ENCODE data around the gene CES5A.
"Not testable (repeated sequence)": the region's sequence is repeated elsewhere in the genome, so short reads cannot be mapped to it uniquely, and the experiment has no call there.

The CES5A gene

DNA sequence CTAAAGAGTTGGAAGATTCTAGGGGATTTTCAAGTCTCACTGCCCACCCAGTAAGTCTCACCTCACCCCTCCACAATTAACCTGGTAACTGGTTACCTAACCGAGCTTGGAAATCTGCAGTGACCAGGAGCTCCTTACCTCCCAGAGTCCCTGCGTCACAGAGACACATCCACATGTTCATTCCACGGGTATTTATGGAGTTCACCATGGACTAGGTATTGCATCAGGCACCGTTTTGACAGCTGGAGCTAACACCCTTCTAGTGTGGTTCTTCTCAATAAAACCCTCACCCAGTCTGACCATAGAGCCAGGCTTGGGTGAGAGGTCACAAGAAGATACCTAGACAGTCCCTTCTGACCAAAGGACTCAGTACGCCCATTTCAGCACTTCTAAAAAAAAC is 2.1 kb downstream of the CES5A start:
- DNase-seq, result no peak

DNA sequence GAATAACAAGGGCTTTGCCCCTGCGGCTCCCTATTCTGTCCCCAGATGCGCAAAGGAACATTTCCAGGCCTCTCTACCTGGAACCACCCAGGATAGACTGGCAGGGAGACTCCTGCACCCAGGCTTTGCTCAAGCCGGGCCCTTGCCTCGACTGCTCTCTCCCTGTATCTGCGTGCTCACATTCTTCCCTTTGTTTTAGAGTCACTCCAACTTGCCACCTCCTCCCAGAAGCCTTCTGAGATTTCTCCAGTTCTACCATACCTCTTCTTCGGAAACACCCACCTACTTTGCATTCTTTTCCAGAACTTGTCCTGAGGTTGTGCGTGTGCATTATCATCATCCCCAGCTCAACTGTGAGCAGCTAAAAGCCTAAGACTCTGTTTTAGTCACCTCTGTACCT is 3.0 kb downstream of the CES5A start:
- DNase-seq, result no peak

DNA sequence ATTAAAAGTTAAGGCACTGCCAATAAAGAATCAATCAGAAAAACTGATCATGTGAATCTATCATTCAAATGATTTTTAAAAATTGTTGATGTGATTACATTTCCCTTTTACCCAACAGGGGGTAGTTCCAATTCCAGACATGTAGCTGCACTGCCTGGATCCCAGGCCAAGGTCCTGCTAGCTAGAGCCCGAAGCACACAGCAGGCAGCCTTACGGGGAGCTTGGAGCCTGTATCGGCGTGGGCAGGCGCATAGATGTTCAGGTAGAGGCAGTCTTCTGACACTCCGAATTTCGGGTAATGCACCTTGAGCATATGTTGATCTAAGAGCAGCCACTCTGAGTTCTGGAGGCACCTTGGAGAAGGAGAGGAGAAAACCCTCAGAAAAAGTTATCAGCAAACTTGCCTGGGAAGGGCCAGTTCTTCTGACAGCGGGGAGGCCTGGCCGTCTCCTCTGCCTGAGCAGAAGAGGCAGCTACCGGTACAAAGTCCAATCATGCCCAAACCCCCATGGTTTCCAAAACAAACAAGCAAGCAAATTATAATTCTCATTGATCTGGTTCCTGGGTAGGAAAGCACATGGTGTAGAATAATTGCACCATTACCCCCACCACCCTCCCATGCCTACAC is 3.6 kb downstream of the CES5A start:
- DNase-seq, result no peak

DNA sequence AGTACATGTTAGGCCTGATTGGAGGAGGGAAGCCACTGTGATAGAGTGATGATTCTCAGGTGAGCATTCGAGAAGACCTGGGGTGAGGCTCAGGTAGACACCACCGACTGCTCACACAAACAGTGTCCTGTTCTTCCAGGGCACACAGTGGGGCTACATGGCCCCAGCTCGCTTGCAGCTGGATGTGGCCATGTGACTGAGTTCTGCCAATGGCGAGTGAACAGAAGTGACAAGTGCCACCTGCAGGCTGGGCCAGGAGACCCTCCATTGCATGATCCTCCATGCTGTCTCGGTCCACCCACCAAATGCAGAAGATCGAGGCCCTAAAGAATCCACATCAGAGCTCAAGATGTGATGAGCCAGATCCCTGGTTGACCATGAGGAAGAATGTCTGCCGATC is 6.2 kb downstream of the CES5A start:
- DNase-seq, result no peak

DNA sequence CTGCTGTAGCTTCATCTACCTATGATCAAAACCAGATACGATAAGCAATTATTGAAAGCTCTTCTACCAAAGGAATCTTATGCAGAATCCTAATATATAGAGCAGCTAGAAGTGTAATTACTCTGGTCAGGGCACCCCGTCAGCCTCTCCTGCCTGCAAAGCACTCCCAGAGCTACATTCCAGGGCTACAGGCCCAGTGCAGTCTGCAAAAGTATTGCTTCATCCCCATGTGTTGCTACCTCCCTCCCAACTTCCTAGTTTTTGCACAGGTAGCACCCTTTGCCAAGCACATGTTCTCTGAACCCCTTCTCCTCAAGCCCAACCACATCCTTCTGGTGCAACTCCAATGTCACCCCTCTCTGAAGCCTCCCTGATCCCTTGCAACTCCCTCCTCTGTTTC is 7.0 kb downstream of the CES5A start:
- no peak for DNase-seq

DNA sequence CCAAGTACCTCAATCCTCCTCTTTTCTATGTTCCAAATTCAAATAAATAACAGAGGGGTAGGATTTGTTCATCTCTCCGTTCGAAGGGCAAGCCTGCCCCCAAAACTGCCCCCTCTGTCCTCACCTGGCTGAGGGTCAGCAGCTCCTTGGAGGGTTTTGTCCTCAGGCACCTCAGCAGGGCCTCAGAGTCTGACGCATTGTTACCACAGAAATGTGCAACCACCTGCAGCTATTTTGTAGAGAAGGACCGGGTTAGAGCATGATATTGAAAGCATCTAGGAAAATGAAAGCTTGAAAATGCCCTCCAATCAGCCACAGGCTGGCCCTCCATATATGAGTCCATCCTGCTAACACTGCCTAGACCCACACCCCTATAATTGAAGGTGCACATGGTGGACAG is 13.9 kb downstream of the CES5A start:
- DNase-seq, result no peak

DNA sequence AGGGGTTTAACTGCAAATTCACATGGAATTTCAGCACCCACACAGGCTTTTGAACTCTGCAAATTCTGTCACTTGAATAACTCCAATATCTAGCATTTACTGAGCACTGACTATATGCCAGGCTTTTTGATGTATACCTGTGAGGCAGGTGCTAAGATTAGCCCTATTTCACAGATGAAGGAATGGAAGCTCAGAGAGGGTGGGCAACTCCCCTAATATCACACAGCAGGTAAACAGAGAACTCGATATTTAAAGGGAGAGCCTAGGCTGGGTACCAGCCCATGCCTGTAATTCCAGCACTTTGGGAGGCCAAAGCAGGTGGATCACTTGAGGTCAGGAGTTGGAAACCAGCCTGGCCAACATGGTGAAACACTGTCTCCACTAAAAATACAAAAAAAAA is 17.5 kb downstream of the CES5A start:
- DNase-seq, result not testable (repeated sequence)

DNA sequence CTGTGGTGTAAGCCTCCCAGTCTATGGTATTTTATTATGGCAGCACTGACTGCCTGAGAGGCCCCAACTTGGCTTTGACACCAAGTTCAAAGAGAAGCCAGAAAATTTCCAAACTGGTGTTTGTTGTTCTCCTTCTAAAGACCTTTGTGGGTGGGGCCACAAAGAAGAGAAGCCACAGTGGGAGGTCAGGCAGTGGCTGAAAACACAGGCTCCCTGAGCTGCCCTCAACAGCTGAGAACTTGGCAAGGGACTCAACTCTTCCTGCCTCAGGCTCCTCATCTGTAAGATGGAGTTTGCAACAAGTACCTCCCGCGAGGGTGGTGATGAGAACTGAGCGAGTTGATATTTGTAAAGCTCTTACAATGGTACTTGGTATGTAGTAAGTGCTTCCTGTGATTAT is 18.2 kb downstream of the CES5A start:
- no peak for DNase-seq

DNA sequence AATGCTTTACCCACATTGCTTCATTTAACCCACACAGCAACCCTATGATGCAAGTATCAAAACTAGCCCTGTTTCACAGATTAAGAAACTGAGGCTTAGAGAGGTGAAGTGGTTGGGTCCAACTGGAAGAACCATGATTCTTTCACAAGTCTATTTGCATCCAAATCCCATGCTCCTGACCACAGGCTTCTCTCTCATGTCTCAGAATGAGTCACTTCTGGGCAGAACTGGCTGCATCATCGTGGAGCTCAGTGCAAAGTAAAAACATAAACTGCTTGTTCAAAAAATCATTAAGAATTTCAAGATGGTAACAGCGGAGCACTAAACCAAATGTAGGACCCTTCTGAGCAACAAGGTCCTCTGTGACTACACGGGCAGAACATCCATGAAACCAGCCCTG is 22.1 kb downstream of the CES5A start:
- no peak for DNase-seq

DNA sequence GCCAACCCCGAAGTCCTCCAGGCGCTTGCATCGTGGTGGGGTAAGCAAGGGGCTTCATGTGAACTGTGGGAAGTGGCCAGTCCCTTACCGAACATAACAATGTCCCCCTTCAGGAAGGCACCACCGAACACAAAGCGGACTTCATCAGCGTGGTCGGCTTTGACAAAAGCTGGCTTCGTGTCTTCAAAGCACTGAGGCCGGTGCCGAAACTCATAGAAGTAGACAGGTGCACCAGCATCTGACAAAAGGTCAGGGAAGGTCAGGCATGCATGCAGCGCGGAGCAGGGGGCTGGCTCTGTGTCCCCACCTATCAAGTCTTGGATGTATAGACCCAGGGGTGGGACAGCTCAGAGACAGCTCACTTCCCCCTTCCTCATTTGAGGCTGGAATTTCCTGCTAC is 25.6 kb downstream of the CES5A start:
- no peak for DNase-seq

DNA sequence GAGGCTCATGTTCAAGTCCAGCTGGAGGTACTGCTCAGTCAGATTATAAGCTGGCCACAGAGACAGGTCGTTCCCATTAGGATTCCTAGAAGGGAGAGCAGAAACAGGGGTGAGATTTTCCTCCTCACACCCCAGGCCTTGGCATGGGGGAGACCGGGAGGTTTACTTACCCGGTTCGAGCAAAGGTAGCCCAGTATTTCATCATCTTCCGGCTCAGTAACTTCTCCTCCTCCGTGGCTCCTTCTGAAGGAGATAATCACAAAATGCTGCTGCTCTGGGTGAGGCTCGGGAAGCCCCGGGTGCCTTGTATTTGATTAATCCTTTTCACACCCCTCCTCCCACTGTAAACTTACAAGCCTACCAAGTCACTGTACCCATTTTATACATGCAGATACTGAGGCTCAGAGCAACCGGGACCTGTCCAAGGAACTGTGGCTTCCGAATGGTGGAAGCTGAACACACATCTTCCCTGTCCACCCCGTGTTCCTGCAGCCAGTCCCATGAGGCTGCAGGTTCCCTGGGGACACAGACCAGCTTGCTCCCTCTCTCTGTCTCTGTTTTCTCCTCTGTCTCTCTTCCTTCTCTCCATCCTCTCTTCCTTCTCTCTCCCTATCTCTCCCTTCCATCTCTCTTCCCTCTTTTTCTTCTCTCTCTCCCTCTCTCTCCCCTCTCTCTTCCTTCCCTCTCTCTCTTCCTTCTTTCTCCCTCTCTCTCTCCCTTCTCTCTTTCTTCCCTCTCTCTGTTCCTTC is 28.4 kb downstream of the CES5A start:
- no peak for DNase-seq

DNA sequence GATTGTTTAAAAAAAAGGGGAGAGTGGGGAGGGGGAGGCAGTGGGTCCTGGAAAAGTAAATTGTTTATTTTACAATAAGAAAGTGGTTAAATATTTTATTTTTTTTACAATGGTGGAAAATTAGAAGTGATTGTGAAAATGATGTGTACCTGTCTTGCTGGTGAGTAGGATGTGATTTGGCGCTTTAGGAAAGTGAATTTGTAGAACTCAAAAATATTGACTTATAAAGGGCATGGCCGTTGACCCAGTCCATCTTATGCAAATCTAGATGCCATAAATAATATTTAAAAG is 32.1 kb downstream of the CES5A start:
- DNase-seq, result no peak

DNA sequence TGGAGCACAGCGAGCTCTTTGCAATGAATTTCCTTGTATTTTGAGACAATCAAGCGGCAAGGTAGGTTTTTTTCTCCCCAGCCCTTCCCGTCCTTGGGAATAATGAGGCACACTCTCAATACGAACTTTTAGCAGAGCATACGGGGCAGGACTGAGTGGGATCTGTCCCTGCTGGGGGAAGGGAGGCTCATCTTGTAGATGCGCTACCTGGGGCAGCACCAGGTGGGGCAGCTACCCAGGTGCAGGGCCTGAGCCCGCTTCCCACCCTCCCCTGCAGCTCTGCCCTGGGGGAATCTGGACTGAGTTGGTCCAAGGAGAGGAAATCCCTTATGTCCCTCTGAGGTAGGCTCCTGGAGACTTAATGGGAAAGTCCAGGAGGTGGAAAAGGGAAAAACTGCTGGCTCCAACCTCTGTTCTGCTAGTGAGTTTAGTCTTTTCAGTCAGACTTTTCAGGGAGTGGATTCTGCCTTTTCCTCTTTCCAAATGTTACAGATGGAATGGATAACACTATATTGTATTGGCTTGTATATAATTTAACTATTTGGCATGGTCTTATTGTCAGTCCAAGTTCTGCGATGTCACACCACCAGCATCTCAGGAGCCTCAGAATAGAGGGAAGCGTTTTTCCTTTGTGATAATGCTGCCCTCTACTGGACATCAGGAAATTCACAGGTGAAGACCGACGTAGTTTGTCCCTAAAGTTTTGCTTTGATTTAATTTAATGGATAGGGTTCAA is 32.6 kb downstream of the CES5A start:
- DNase-seq, result peak; percentile 26

DNA sequence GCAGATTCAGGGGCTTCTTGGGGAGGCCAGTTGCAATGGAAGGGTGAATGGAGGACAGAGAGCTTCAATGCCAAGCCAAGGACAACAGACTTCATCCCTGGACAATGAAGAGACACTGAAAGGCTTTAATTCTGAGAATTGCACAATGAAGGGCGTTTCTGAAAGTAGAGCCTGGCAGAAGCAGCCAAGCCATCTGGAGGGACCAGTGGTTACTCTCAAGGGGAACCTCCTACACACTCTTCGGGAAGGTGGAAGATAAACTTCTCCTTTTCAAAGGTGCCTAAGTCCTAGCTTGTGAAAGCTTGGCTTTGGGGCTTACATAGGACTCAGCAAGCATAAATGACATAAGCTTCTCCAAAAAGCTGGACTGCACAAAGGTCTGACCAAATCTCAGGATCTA is 36.1 kb downstream of the CES5A start:
- DNase-seq, result no peak

DNA sequence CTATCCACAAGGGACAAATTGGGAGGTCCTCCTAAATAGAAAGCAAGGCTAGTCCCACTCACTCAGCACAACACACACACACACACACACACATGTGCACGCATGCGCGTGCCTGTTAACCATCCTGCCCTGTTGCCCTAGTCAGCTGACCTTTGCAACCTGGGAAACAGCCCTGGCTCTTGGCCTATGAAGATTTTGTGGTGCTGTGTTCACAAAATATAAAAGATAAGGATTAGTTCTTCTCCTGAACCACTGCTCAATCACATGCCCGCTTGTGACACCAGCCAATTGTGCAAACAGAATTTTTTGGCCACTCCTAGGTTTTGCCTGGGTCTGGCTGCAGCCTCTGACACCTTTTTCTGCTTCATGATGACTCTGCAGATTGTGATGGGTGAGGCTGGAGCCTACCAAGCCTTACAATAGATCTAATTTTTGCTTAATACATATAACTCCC is 39.0 kb downstream of the CES5A start:
- DNase-seq, result no peak

DNA sequence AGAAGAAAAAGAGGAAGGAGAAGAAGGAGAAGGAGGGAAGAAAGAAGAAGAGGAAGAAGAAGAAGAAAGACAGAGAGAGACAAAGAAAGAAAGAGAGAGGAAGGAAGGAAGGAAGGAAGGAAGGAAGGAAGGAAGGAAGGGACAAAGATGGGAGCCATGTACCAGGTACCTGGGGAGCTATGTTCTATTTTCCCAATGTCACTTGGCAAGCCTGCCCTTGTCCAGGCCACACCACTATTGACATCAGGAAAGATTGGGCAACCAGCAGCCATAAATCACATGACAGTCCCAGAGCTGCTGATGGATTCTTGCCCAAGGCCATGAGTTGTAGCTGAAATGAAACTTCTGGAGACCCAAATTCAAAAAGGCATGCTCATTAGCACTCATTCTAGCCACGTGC is 39.6 kb downstream of the CES5A start:
- DNase-seq, result no peak

DNA sequence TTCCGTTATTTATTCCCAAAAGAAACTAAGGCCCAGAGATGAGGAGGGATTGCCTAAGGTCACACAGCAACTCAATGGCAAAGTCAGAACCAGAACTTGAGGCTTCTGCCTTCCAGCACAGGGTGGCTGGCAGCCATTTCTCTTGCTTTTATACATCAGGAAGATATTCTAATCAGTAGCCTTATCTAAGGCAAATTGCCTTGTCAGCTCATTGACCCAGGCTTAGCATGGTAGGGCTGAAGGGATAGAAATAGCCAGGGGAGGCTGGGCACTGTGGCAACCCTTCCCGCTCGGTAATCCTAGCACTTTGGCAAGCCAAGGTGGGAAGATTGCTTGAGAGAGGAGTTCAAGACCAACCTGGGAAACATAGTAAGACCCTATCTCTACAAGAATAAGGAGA is 40.0 kb downstream of the CES5A start:
- not testable (repeated sequence) for DNase-seq

DNA sequence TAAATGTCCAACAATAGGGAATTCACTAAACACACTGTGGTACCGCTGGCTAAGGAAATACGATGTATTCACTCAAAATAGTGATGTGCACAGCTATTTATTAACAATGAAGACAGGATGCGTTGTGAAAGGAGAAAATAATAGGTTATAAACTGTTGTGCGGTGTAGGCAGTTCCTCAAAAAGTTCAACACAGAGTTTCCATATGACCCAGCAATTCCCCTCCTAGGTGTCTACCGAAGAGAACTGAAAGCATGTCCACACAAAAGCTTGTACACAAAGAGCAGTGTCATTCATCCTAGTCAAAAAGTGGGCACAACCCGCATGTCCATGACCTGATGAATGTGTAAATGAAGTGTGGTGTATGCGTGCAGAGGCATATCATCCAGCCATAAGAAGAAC is 41.1 kb downstream of the CES5A start:
- DNase-seq, result no peak

DNA sequence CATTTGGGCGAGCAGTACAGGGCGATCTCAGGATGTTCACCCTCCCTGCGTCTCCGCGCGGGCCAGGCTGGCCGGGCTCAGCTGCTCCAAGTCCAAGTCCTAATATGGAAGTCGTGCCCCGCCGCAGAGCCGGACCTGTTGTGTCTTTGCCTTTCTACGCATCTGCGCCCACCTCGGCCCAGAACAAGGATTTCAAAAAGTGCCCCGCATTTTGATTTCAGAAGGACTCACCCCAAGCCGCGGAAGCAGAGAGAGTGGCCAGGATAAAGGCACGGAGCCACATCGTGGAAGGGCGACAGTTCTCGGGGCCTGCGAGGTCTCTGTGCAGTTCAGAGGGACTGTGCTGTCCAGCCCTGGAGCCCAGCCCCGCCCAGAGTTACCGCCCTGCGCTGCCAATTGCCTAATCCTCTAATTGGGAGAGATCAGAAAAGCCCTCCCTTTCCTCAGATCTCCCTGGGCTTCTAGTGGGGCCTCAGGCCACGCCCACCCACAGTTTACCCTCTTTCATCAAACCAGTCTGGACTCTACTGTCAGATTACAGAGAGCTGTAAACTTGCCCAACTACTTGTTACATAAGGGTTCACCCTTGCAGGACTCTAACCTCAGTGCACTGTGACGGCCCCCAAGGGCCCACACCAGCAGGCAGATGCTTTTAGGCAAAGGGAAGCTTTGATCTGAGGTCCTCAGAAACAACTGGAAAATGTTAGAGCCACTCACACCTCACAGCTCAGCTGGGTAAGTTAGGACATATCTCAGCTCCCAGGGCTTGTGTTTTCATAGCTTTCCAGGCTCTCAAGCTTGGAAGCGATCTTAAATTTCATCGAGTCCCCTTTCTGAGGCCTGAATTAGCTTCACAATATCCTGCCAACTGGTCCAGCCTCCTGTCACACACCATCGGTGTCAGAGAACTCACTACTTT is 42.1 kb downstream of the CES5A start, which contains the start of gene CES1:
Gene CES1, minus strand, starts transcription at position 324 of the 919 bp plus-strand sequence. Its CDS starts 41 bp downstream, at position 283.
- DNase-seq, result no peak

DNA sequence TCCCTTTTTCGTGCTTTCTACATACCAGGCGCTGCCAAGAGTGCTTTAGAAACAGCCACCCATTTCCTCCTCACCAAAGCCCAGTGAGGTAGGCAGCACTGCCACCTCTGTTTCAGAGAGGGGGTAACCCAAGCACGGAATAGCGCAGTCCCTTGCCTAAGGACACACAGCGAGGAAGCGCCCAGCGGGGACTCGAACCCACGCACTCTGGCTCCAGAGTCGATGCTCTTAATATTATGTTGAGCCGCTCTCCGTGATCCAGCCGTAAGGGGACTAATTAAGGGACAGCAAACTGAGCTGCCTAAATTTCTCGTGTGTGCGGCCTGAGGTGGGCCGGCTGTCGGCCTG is 42.8 kb downstream of the CES5A start:
- DNase-seq, result no peak

DNA sequence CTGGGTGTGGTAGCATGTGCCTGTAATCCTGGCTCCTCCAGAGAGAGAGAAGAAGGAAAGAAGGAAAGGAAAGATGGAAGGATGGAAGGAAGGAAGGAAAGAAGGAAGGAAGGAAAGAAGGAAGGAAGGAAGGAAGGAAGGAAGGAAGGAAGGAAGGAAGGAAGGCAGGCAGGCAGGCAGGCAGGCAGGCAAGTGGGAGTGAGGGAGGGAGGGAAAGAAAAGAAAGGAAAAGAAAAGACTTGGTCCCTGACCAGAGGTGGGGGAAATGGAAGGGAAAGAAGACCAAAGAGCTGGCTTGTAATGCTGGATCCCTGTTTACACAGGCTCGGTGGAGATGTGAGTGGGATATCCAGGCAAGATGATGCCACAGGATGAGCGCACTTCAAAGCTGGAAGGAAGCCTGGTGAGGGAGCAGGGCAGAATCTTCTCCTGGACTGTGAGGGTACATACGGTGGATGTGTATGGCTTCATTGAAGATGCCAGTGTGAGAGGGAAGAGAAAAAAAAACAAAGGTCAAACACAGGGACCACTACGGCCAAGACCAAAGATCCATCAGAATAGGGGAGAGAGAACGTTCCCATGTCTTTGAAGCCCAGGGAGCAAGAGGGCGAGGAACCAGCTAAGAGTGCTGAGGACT is 44.4 kb downstream of the CES5A start:
- no peak for DNase-seq

DNA sequence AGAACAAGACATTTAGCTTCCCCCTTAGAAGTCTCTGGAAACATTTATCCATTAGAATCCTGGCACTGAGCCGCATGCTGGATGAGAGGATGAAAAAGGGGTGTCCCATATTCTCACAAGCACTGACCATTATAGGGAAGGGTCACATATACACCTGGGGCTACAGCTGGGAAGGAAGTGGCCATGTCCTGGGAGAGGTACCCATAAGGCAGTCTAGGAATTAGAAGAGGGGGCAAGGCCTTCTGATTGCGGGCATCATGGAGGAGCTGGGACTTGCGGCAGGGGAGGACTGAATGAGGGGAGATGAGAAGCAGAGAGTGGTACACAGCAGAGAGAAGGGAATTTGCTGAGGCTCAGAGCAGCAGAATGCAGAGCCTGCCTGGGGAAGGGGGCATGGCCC is 45.9 kb downstream of the CES5A start:
- not testable (repeated sequence) for DNase-seq

DNA sequence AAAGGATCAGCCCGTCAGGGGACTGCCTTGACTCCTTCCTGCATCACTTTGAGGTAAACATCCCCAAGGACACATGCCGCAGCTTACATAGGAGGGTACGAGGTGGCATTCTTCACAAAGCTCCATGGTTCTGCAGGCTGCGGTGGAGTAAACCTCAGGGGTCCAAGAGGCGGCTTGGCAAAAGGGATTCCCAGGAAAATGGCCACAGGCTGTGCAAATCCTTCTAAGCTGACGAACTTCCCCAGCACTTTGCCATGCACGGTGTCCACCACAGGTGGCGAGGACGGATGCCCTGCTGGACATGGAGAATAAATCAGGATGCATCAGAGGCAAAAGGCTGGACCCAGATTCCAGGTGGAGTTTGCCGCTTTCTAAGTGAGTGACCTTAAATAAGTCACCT is 46.5 kb downstream of the CES5A start:
- no peak for DNase-seq

Data from amniotic stem cell (primary cell).